Measurements from ENCODE around the gene EFNA5.
A peak's percentile ranks its signal among the peaks of the same experiment; 100 is the strongest.

EFNA5 gene

DNA sequence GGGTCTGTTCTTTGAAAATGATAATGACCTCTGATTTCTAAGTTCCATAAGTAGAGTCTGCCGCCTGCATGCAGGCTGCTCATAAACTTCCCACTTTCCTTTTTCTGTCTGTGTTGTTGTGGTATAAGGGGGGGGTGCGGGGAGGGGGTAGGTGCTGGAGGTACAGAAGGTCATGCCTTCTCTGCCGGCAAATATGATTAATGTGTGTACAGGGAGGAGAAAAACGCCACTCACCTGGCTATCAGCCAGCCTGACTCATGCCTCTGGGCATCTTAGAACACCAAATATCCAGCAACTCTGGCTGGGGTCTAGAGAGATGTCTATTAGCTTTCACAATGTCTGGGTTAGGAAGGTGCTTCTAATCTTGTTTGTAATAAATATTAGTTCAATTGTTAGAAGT, 128.3 kb downstream of the EFNA5 start:
- peak; percentile 79 for DNase-seq

DNA sequence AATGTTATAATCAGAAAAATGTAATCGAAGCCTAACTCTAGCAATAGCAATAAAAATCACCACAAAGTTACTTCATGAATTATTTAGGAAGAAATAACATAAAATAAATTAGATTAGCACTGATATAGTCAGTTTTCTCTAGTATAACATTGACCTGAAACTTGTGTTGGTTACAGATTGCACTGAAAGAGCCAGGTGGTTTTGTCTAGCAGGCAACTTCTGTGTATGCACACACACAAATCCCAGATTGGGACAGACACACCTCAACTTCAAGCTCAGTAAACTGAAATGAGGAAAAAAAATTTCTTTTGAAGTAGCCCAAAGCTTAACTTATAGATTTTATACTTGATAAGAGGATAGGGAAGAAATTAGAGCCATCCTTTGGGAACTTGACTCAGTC, 129.3 kb downstream of the EFNA5 start:
- no peak for DNase-seq

DNA sequence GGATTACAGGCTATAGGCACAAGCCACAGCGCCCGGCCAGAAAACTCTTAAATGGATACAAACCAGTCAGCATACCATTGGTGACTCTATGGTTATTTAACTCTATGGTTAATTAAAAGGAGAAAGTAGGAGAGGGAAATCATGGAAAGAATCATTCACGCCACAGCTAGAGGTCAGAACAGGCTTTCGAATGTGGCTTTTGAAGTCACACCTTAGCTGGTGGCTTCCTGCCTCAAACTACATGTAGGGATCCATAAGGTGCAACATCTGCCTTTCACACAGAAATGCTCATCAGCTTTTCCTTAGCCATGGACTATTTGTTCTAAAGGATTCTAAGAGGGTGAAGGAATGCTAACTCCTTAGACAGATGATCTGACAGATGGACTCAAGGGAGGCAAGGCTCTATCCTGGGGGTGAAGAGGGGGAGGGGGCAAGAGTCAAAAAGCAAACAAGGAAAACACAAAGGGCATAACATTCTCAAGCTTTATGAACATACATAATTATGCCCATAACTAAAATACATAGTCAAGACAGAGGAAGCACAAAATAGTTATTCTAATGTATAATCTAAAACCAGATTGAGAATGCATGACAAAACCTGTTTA, 130.9 kb downstream of the EFNA5 start:
- DNase-seq, result no peak

DNA sequence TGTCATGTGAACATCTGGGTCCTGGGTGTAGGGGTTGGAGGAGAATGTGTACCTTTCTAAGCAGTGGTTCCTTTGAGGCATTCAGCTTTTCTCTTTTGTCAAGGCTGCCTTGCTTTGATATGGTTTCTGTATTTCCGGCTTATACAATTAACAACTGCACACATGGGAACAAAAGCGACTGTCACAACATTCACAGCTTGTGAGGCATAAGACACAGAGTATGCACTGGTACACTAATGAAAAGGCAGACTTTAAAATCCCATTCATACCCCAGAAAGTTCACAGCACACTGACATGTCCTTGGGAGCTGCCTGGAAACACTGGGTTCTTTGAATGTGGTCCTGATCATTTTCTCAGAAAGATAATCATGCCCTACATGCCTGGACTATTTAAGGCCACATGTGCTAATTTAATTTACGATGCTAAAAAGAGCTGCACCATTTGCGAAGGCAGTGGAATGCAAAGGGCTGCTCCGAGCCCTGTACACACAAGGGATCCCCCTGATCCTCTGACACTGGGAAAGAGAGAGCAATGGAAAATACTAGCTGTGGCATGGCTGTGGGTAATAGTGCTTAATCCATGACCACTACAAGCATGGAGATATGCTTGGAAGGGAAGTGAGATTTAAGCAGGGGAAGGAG, 131.8 kb downstream of the EFNA5 start:
- DNase-seq, result no peak

DNA sequence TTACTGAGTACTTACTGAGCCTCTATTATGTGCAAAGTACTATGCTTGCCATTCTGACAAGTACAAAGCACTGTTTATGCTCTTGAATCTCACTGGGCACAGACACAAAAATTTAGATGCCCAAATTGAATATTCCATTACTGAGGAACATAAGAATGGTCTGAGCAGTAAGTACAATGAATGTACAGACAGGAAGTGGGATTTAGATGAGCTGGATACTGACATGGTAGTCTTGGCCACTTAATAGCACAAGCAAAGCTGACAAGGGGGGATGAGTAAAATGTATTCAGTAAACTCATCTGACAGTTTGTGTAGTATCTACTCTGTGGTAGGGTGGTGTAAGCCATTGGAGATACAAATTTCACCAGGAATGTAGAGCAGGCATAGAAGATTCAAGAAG, 132.4 kb downstream of the EFNA5 start:
- no peak for DNase-seq

DNA sequence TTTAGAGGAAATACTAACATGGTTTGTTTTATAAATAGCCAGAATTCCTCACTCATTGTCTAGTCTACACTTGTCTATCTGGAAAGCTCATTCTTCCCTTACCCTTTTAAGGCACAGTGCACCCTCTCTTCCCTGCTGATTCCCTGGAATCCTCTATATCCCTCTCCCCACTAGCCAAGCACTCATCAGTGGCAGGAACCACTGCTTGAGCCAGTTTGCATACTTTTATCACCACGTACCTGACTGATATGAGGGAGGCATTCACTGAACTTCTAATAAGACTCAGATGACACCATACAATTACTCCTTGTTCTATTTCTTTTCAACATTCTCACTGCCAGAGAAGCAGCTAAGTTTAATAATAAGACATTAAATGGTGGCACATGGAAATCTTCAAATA, 134.9 kb downstream of the EFNA5 start:
- no peak for DNase-seq

DNA sequence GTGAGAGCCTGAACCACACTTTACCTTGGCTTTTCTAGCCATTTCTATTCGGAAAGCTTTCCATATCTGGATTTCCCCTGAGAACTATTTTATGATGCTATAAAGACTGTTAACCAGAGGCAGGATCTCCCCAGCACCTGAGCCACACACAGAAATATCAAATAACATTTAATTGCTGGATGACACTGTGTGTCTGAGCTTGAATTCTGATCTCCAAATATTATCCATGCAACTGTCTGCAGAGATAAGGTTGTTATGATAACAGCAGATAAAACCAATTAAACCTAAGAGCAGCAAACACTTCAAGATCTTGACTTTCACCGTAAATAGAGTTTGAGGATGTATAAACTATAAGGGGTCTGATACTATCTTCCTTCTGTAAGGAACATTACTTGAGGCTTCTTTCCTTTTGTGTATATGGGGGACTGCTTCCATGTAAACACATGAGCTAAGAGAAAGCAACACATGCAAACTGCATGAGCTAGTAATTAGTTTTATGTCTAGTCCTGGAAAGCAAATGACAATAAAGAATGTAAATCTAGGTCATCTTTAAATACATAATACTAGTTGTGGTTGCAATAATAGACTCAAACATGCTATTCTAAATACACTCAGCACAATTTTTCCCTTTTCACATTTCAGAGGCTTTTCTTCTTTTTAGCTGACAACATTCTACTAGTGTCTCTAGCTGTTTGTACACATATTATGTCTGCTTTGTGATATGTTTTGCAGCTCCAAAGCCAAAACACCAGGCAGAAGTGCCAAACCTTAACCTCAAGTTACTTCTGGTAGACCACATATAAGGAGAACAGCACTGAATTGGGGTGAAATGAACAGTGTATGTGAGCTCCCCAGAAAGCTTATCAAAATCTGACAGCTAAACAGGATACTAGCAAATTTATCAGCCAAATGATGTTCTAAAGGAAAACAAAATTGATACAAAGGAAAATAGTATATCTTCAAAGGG, 136.5 kb downstream of the EFNA5 start:
- DNase-seq, result no peak

DNA sequence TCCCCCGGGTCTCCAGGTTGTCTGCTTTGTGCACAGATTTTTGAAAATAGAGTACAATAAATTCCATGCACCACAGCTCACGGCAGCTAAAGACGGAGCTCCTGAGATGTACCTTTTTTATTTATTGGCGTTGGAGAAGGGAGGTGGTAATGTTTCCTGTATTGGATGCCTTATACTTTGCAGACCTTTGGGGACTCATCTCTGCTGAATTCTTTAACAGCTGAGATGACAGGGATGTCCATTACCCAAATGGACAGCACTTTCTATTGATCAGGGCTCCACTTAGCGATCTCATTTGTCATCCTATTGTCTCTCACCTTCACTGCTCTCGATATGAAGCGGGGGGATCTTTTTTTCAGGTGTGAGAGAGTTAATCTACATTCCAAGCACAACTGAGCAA, 137.8 kb downstream of the EFNA5 start:
- no peak for DNase-seq

DNA sequence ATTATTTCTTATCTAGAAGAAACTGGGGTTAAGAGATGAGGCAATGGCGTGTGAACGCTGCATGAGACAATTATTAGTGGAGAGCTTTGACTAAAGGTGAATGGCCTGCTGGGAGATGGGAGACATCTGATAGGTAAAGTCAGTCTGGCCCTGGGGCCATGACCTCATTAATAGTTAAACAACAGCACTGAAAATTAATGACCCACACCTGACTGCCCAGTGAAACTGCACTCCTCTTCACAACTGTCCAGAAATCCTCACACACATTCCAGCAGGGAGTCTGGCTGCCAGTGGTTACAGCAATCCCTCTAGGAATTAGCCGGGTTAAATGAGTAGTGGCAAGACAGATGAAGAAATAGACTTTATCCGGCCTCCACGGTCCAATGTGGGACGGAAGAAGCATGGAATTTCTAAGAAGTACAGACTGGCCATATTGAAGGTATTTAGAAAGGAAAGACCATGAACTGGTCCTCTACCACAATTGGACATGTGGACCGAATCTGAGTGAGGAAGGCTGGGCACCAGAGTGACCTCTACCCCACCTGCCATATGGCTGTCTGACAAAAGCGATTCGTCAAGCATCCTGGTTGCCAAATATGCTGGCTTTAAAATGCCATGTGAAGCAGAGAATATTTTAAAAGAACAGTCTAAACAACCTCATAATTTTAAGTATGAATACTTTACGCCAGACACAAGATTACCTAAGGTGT, 138.4 kb downstream of the EFNA5 start:
- no peak for DNase-seq

DNA sequence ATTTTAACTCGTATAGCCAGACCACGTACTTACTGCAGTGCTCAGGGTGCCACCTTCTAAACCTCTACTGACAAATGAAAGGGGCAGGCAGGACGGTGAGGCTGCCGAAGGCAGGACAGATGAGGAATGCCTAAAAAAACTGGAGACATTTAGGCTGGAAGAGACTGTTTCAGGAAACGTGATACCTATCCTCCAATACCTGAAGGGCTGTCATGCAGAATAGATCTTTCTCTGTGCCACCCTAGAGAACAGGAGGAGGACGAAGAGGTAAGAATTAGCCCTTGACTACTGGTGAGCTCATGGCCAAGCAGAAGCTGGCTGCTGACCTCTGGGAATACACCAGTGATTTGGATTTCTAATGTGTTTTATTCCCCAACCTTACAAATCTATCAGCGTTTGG, 139.4 kb downstream of the EFNA5 start:
- no peak for DNase-seq

DNA sequence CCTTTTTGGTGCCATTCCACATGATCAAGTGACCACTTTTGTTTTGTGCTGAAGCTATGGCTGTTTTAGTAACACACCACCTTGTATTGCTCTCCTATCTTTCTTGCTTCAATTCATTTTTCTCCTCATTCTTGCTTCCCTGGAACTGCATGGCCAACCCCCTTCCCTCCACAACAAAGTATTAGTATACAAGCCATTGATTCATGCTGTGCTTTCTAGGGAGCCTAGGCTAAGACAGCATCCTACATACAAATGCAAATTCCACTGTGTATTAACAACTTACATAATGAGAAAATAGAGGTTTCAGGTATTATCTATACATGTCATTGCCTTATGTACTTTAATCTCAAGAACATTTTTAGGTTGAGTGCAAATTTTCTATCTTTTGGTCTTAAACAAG, 141.1 kb downstream of the EFNA5 start:
- DNase-seq, result no peak

DNA sequence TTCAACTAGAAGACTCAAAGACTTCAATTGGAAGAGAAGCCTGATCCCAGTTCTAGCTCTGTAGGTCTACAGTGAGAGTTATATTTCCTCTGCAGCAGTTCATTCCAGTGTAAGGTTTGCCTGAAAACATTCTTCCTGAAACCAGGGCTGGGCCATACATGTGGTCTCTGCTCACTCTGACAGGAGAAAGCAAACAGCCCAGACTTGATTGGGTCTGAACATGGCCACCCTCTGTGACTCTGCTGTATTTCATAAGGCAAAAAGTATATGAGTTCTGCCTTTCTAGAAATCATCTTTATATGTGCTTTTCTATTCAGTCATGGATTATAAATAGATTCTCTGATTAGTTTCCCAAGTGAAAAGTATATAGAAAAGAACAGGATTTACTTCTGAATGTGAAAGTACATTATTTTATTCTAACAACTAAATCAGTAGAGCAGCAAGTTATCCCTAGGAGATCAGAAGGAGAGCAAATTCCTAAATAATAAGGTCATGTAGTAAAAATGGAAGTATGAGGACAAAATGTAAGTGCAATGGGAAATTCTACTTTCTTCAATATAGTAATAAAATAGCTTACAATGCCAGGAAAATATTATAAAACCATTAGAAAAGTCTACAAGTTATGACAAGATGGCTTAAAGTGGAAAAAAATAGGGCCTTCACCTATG, 144.3 kb downstream of the EFNA5 start:
- DNase-seq, result no peak

DNA sequence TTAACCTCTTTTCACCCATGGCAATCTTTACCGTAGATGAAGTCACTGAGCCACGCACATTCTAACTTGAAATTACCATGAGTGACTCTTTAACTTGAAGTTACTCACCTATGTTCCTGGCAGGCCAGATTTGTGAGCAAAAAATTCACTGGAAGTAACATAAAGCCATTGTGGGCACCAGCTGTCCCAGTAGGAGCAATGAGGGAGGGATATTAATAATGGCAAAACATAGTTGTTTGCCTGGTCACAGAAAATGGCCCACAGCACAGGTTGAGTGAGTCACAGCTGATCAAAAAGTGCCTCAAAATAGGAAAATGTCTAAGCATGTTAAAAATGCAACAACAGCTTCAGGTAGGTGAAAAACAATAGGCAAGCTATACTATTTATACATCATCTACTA, 146.6 kb downstream of the EFNA5 start:
- DNase-seq, result no peak

DNA sequence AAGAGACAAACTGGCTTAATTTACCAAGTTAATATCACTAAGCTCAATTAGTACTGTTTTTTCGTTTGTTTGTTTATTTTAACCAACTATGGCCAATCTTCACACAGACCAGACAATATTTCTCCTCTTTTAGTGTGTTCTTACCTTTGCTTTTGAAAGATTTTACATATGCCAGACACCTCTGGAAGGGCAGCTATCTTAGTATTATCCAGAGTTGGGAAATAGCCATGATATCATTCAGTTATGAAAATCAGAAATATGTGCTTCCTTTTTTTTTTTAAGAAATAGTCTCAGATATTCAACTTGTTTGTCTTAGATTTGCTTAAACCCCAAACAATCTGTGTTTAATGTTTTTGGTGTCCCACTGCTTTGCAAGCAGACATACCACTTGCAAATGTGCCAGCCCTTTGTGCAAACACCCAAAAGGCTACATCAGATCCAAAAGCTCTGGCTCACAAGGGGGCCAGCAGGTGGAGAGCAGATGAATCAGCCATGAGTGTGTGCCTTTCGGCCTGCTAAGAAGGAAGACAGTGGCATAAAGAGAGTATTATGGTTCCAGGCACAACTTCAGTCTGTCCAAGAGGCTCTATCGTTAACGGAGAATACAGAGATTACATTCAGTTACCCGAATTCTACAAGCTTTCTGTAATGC, 147.6 kb downstream of the EFNA5 start:
- DNase-seq, result no peak

DNA sequence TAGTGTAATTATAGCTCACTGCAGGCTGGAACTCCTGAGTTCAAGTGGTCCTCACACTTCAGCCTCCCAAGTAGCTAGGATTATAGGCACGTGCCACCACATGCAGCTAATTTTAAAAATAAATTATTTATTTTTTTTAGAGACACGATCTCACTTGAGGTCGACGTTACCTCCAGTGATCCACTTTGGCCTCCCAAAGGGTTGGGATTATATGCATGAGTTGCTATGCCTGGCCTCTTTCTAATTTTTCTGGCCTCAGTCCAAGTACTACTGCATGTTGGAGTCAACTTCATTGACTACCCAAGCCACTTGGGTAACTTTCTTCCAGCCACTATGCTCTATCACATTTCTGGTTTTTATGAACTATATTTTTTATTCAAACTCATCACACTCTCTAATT, 148.3 kb downstream of the EFNA5 start:
- no peak for DNase-seq

DNA sequence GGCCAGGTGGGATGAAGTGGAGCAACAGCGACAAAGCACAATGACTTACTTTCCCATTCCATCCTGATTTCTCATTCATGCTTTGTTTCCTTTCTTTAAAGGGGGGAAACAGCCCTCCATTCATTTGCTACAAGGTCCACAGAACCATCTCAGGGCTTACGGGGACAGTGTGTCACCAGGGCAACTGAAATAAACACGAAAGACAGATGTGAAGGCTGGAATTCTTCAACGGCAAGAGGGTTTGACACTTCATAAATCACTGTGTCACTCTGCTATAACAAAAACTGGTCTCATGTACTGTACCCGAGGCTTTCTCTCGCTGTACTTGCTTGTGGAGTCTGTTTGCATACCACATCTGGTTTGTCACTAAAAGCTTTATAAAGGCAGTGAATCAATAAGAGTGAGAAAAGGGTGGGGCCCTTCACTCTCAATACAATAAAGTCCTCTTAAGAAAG, 150.8 kb downstream of the EFNA5 start:
- DNase-seq, result no peak

DNA sequence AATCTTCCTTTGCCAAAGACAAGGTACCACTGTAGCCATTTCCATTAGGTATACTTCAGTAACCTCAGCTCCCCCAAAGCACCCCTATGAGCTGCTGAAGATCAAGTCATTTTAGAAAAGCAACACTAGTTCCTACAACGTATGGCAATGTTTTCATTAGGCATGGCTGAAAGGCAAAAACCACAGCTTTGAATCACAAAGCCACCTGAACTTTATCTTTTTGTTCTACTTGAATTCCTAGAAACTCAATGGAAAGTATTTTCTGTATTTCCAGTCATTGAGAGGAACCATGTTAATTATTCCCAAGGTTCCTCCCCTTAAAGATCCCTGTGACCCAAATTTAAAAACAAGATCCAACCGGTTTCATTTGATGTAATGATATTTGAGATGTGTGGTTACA, 152.1 kb downstream of the EFNA5 start:
- DNase-seq, result no peak

DNA sequence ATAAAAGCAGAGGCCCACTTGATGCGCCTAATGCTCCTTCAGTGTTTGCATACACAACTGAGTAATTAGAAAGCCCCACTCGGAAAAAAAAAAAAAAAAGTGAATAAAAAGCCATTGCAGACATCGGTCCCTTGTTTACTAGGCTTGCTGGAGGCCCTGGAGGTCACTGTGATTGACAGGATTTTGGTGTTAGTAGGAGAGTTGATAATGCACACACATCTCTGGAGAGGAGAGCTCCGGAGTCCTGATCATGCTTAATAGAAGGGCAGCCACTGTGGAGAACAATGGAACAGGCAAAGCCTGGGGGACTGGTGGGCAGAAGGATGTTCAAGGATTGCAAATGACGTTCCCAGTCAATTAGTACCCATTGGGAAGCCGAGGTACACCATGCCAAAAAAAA, 152.5 kb downstream of the EFNA5 start:
- DNase-seq, result no peak

DNA sequence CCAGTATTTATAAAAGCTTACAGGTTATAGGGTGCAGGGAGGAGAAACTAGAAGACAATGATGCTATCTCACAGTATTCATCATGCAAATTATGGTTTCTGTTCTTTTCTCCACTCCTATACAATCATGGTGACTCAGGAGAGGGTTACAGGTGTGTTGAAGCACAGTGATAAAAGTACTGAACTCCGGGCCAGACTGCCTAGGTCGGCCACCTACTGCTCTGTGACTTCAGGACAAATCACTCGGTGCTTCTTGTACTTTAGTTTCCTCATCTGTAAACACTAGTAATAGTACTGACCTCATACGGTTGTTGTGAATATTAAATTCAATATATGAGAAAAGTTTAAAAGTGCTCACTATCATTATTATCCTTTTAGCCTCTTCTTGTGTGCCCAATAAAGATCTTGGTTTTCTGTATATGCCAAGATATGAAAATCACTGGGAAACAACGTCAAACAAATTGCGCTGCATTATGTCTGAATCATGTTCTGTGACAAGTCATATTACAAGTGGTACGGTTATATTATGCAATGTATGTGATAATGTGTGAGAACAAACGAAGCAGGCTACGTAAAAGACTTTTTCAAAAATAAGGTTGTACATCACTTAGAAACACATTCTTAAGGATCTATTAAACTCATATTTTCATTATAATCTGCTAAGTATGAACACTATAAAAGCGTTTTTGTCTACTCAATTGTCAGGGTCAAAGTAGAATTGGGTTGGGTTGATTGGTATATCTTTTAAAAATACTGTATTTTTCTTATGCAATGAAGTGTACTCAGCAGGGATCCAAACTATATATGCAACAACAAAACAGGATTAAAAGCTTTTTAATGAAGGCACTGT, 153.3 kb downstream of the EFNA5 start:
- DNase-seq, result no peak

DNA sequence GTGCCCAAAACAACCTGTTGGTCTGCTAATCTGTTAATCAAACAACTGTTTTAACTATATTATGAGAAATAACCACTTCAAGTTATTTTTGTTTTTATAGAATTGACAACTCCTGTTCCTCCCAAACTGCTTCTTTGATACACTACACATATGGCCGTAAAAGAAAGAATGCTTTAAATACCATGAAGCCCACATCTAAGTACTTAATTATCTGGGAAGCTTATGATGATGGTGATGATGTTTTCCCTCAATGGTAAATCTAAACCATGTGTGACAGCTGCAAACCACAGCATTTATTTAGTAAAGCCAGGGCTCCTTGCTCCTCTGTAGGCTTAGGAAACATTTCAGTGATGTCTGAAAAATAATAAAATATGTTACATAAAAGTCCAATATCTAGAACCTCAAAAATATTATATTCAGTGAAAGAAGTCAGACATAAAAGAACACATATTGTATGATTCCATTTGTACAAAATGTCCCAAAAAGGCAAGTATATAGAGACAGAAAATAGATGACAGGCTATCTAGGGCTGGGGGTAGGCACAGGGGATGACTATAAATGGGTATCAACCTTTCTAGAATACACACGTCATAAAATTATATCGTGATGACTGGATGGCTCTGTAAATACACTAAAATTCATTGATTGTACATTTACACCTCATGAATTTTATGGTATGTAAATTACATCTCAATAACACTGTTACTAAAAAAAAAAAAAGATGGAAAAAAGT, 154.1 kb downstream of the EFNA5 start:
- no peak for DNase-seq

Data from RPMI8226 (cell line).